ENCODE measurements around the gene PLA2G4D. TPM values are rescaled to one million over a fixed set of nuclear protein-coding genes. Genes with fewer than 3 reads are reported as not detected.

PLA2G4D gene
- total and polyA plus RNA-seq, 7 donors = not detected

GRCh38 chr15:42072141-42072685, 22.1 kb downstream of the PLA2G4D start:
- intact Hi-C loops (cut with DNase I) = no loop called here
- Histone ChIP-seq H3K36me3 (ENCODE audit: insufficient read depth in 1 of 2, low read depth in 1 of 2) (no peaks in the 10 kb centered on the region), H3K27me3 (ENCODE audit: insufficient read depth in 3 of 3, low read length in 2 of 3) (no peaks in the 10 kb centered on the region), H3K4me3 (no peak overlapping the region), H3K9me3 (no peaks in the 10 kb centered on the region), H3K27ac (no peak overlapping the region), H3K4me1 (no peaks in the 10 kb centered on the region)
- no peak for TF ChIP-seq CTCF (IDR thresholded peaks at IDR 0.05)
- ATAC-seq (no peak), DNase-seq (no peak)
- WGBS, 3 donors = 78 to 84% (median 82%) methylated on average over 11 of the region's 11 CpGs

GRCh38 chr15:42071717-42072116, 22.6 kb downstream of the PLA2G4D start:
- no peak overlapping the region for H3K27ac ChIP-seq
- DNase-seq = no peak
- no peaks in the 10 kb centered on the region for H3K9me3 ChIP-seq
- WGBS, 3 donors = 90 to 96% (median 96%) methylated on average over 10 of the region's 10 CpGs
- no peaks in the 10 kb centered on the region for H3K36me3 ChIP-seq (ENCODE audit: insufficient read depth in 1 of 2, low read depth in 1 of 2)
- H3K4me1 ChIP-seq = no peaks in the 10 kb centered on the region
- intact Hi-C loops (cut with DNase I) = no loop called here
- H3K4me3 ChIP-seq = no peak overlapping the region
- no peaks in the 10 kb centered on the region for H3K27me3 ChIP-seq (ENCODE audit: insufficient read depth in 3 of 3, low read length in 2 of 3)
- no peak for TF ChIP-seq CTCF (IDR thresholded peaks at IDR 0.05)
- ATAC-seq = no peak

- ATAC-seq (no peak), DNase-seq (no peak)
- 75 to 80% (median 79%) methylated on average over 9 of the region's 9 CpGs for WGBS, 3 donors
- Histone ChIP-seq H3K9me3 (no peaks in the 10 kb centered on the region), H3K27me3 (ENCODE audit: insufficient read depth in 3 of 3, low read length in 2 of 3) (no peaks in the 10 kb centered on the region), H3K4me1 (no peaks in the 10 kb centered on the region), H3K27ac (no peak overlapping the region), H3K4me3 (no peak overlapping the region), H3K36me3 (ENCODE audit: insufficient read depth in 1 of 2, low read depth in 1 of 2) (no peaks in the 10 kb centered on the region)
- TF ChIP-seq CTCF (IDR thresholded peaks at IDR 0.05) = no peak
- intact Hi-C loops (cut with DNase I) = no loop called here
These were observed 23.4 kb downstream of the PLA2G4D start for GRCh38 chr15:42070976-42071350.

- Histone ChIP-seq H3K9me3 (no peaks in the 10 kb centered on the region), H3K4me1 (no peaks in the 10 kb centered on the region), H3K36me3 (ENCODE audit: insufficient read depth in 1 of 2, low read depth in 1 of 2) (no peaks in the 10 kb centered on the region), H3K27ac (no peak overlapping the region), H3K27me3 (ENCODE audit: insufficient read depth in 3 of 3, low read length in 2 of 3) (no peaks in the 10 kb centered on the region), H3K4me3 (no peak overlapping the region)
- intact Hi-C loops (cut with DNase I) = no loop called here
- DNase-seq = no peak
- 89 to 95% (median 91%) methylated on average over 14 to 16 of the region's 16 CpGs for WGBS, 3 donors
- TF ChIP-seq CTCF (IDR thresholded peaks at IDR 0.05) = no peak
- no peak for ATAC-seq
These were observed 23.9 kb downstream of the PLA2G4D start for GRCh38 chr15:42070279-42070975.

Measured in psoas muscle (tissue), 8 donors.